H1 (cell line): ENCODE data around the gene EZH1. TPM values are rescaled to one million over a fixed set of nuclear protein-coding genes. Genes with fewer than 3 reads are reported as not detected.

Experiments used
- CTCF ChIA-PET: fragments of 300-600 bp; sonication (Branson Sonifier 250); formaldehyde crosslinking; loops from one replicate; lab custom pipeline; 2021; ENCODE audit not compliant: partially characterized antibody; lab: Charles Lee
- POLR2A ChIA-PET: fragments of 300-600 bp; sonication (Branson Sonifier 250); formaldehyde crosslinking; loops from one replicate; lab custom pipeline; 2021; ENCODE audit warnings: inconsistent platforms; ENCODE audit not compliant: partially characterized antibody; lab: Charles Lee
- DNase-seq, 2 experiments: peaks; one replicate each; pipeline versions ENCODE4 v3.0.0 to v3.0.0-alpha.2; 2010 to 2022; ENCODE audit warnings: low spot score in 2 of 2, low read depth in 1 of 2, mixed read lengths in 1 of 2
- FAIRE-seq: peaks from 2 replicates; lab custom pipeline; 2011; peaks lifted over from hg19 to GRCh38; lab: Jason Lieb, UNC
- H2AFZ ChIP-seq: 2 replicates; pipeline ENCODE4 v1.8.1; 2012; ENCODE audit warnings: low read length, inconsistent platforms
- H2AK5ac ChIP-seq: 2 replicates; pipeline ENCODE4 v1.6.1; 2013; ENCODE audit warnings: low read depth, low read length
- H2BK120ac ChIP-seq: replicated peaks from 2 replicates; pipeline ENCODE3; 2013; ENCODE audit warnings: low read depth, low read length, inconsistent platforms
- H2BK12ac ChIP-seq: 2 replicates; pipeline ENCODE4 v1.6.1; 2013; ENCODE audit warnings: low read depth, low read length
- H2BK15ac ChIP-seq: 2 replicates; pipeline ENCODE4 v1.6.1; 2013; ENCODE audit warnings: low read length
- H2BK20ac ChIP-seq: 2 replicates; pipeline ENCODE4 v1.6.1; 2013; ENCODE audit warnings: low read length
- H2BK5ac ChIP-seq: 2 replicates; pipeline ENCODE4 v1.6.1; 2013; ENCODE audit warnings: low read depth, low read length
- H3K14ac ChIP-seq: 2 replicates; pipeline ENCODE4 v1.6.1; 2013; ENCODE audit warnings: inconsistent platforms; ENCODE audit not compliant: insufficient read length
- H3K18ac ChIP-seq: 2 replicates; pipeline ENCODE4 v1.6.1; 2013; ENCODE audit warnings: low read length; ENCODE audit errors: extremely low read depth
- H3K23ac ChIP-seq: 2 replicates; pipeline ENCODE4 v1.6.1; 2013; ENCODE audit warnings: inconsistent platforms; ENCODE audit not compliant: insufficient read length
- H3K23me2 ChIP-seq: 2 replicates; pipeline ENCODE4 v1.6.1; 2013; ENCODE audit warnings: low read depth, low read length
- H3K27ac ChIP-seq: 2 replicates; pipeline ENCODE4 v1.6.1; 2011; ENCODE audit warnings: low read depth, low read length, inconsistent platforms
- H3K27me3 ChIP-seq, 4 experiments: replicated peaks in 1 of 4; 1 replicate in 1 of 4; 2 replicates in 3 of 4; pipeline versions ENCODE4 v1.6.1 to v1.8.1; 2011 to 2013; ENCODE audit warnings: low read length in 3 of 4, mild to moderate bottlenecking in 3 of 4, inconsistent platforms in 2 of 4, mixed read lengths in 2 of 4, moderate library complexity in 1 of 4; ENCODE audit not compliant: control insufficient read depth in 3 of 4, insufficient read depth in 3 of 4; ENCODE audit errors: extremely low read depth in 1 of 4
- H3K36me3 ChIP-seq, 4 experiments: 2 replicates each; pipeline versions ENCODE4 v1.6.1 to v1.8.1; 2011 to 2013; ENCODE audit warnings: mild to moderate bottlenecking in 4 of 4, low read length in 3 of 4, moderate library complexity in 2 of 4, control low read depth in 1 of 4, inconsistent platforms in 1 of 4; ENCODE audit not compliant: insufficient read depth in 4 of 4, control insufficient read depth in 2 of 4
- H3K4ac ChIP-seq: replicated peaks from 2 replicates; pipeline ENCODE3; 2013; ENCODE audit warnings: low read length, low read depth, mixed read lengths, inconsistent platforms; ENCODE audit not compliant: insufficient read length
- H3K4me1 ChIP-seq, 4 experiments: replicated peaks in 1 of 4; 1 replicate in 1 of 4; 2 replicates in 3 of 4; pipeline versions ENCODE4 v1.6.1 to v1.8.1; 2011 to 2013; ENCODE audit warnings: low read length in 3 of 4, inconsistent platforms in 2 of 4, mixed read lengths in 1 of 4; ENCODE audit not compliant: insufficient read depth in 4 of 4, control insufficient read depth in 3 of 4
- H3K4me2 ChIP-seq, 2 experiments: 2 replicates each; pipeline versions ENCODE4 v1.6.1 to v1.8.1; 2011 to 2013; ENCODE audit warnings: low read depth in 2 of 2, low read length in 2 of 2, control low read depth in 1 of 2, inconsistent platforms in 1 of 2, mild to moderate bottlenecking in 1 of 2; ENCODE audit not compliant: insufficient read depth in 1 of 2
- H3K4me3 ChIP-seq, 4 experiments: fragments of 200-600, 300-600 bp in 1 of 4; sonication (generic), shearing (Covaris generic), sonication (Bioruptor Twin) in 1 of 4; 2 replicates each; pipeline versions ENCODE4 v1.5.1 to v1.8.1; 2011 to 2016; ENCODE audit warnings: low read length in 4 of 4, low read depth in 3 of 4, control low read depth in 2 of 4, inconsistent platforms in 2 of 4, mild to moderate bottlenecking in 2 of 4, mixed read lengths in 1 of 4, moderate library complexity in 1 of 4; ENCODE audit not compliant: insufficient read depth in 2 of 4; ENCODE audit errors: extremely low read depth in 1 of 4
- H3K56ac ChIP-seq: replicated peaks from 2 replicates; pipeline ENCODE3; 2013; ENCODE audit warnings: low read depth, mild to moderate bottlenecking, mixed read lengths, low read length, inconsistent platforms; ENCODE audit not compliant: insufficient read length
- H3K79me1 ChIP-seq: 2 replicates; pipeline ENCODE4 v1.6.1; 2013; ENCODE audit warnings: low read depth, low read length, control low read depth
- H3K79me2 ChIP-seq, 2 experiments: 2 replicates each; pipeline versions ENCODE4 v1.6.1 to v1.8.1; 2012 to 2013; ENCODE audit warnings: low read length in 2 of 2, mild to moderate bottlenecking in 2 of 2, inconsistent platforms in 1 of 2; ENCODE audit not compliant: insufficient read depth in 2 of 2, control insufficient read depth in 1 of 2
- H3K9ac ChIP-seq, 4 experiments: replicated peaks in 1 of 4; 1 replicate in 1 of 4; 2 replicates in 3 of 4; pipeline versions ENCODE4 v1.6.1 to v1.8.1; 2011 to 2013; ENCODE audit warnings: low read depth in 3 of 4, low read length in 3 of 4, control low read depth in 2 of 4, mild to moderate bottlenecking in 2 of 4, moderate library complexity in 2 of 4, inconsistent platforms in 1 of 4; ENCODE audit errors: extremely low read depth in 1 of 4
- H3K9me3 ChIP-seq, 2 experiments: 2 replicates each; pipeline versions ENCODE4 v1.6.1 to v1.8.1; 2012 to 2013; ENCODE audit warnings: mild to moderate bottlenecking in 2 of 2, moderate library complexity in 2 of 2, control low read depth in 1 of 2, inconsistent platforms in 1 of 2, low read depth in 1 of 2, low read length in 1 of 2, mixed read lengths in 1 of 2; ENCODE audit not compliant: insufficient read depth in 2 of 2
- H4K20me1 ChIP-seq, 2 experiments: replicated peaks in 1 of 2; 2 replicates each; pipeline versions ENCODE3 to v1.8.1; 2011 to 2013; ENCODE audit warnings: inconsistent platforms in 2 of 2, low read length in 2 of 2, mild to moderate bottlenecking in 1 of 2; ENCODE audit not compliant: insufficient read depth in 2 of 2, control insufficient read depth in 1 of 2
- H4K5ac ChIP-seq: 2 replicates; pipeline ENCODE4 v1.6.1; 2013; ENCODE audit warnings: low read length, low read depth, mixed read lengths, inconsistent platforms; ENCODE audit not compliant: insufficient read length
- H4K8ac ChIP-seq: 2 replicates; pipeline ENCODE4 v1.8.0; 2013; ENCODE audit warnings: mild to moderate bottlenecking, moderate library complexity, low read length, inconsistent platforms; ENCODE audit not compliant: insufficient read depth; ENCODE audit errors: extremely low read depth
- H4K91ac ChIP-seq: replicated peaks from 2 replicates; pipeline ENCODE3; 2013; ENCODE audit warnings: low read length, mixed read lengths, inconsistent platforms; ENCODE audit not compliant: insufficient read length
- ATF2 ChIP-seq: IDR thresholded peaks from 2 replicates; pipeline ENCODE4 v1.6.1; 2012; ENCODE audit warnings: low read length, inconsistent platforms
- BCL11A ChIP-seq, 2 experiments: IDR thresholded peaks; one replicate each; pipeline ENCODE4 v1.6.1; 2011; ENCODE audit warnings: low read depth in 2 of 2, low read length in 2 of 2, mild to moderate bottlenecking in 2 of 2
- HDAC2 ChIP-seq, 2 experiments: fragments of 300-600 bp in 1 of 2; sonication (generic) in 1 of 2; IDR thresholded peaks; 2 replicates each; pipeline ENCODE4 v1.6.1; 2011 to 2012; ENCODE audit warnings: low read depth in 2 of 2, low read length in 2 of 2, mild to moderate bottlenecking in 2 of 2, moderate library complexity in 2 of 2, borderline replicate concordance in 1 of 2, inconsistent platforms in 1 of 2
- POU5F1 ChIP-seq: IDR thresholded peaks from 2 replicates; pipeline ENCODE4 v1.6.1; 2011; ENCODE audit warnings: low read depth, mild to moderate bottlenecking, low read length, moderate library complexity
- TAF1 ChIP-seq: IDR thresholded peaks from 2 replicates; pipeline ENCODE4 v1.6.1; 2011; ENCODE audit warnings: mild to moderate bottlenecking, low read depth, low read length
- WGBS, 2 experiments: shearing (Covaris generic) in 1 of 2; methylation state at CpG; one replicate each; pipeline versions ENCODE4 v1.1.6 to v1.1.7; 2013 to 2015; ENCODE audit warnings: low lambda C conversion rate in 2 of 2, mixed read lengths in 2 of 2, inconsistent platforms in 1 of 2, low coverage in 1 of 2, missing lambda C conversion rate in 1 of 2; ENCODE audit not compliant: insufficient replicate concordance in 2 of 2, insufficient coverage in 1 of 2, insufficient read length in 1 of 2; ENCODE audit errors: extremely low coverage in 1 of 2, missing lambda C conversion rate in 1 of 2; 5-methylcytosine and 5-hydroxymethylcytosine counted together
- polyA plus RNA-seq, 7 experiments: library from polyadenylated mRNA; depleted of rRNA in 3 of 7; stranded (reverse) in 5 of 7; unstranded in 2 of 7; fragments of >200 nt in 5 of 7; fragments of 200-250 nt in 2 of 7; gene quantifications; 1 replicate in 5 of 7; 2 replicates in 1 of 7; 4 replicates in 1 of 7; pipeline versions ENCODE4 v1.2.1 to v1.2.3, GENCODE V29; 2011 to 2013; ENCODE audit warnings: missing spikeins in 2 of 7, mixed read lengths in 2 of 7
- total RNA-seq: library from RNA; stranded (reverse); fragmentation: NEBNext Ultra II Directional; extraction: Animal tissue kit (Norgen Biotek cat#: 25700); gene quantifications from 2 replicates; pipeline ENCODE4 v1.2.1, GENCODE V29; 2021

The EZH1 gene
- total and polyA plus RNA-seq, 2 of the 8 experiments (the other 6 are each of a cell fraction or from before 2014, with no cell fraction given): 17.4 to 20.8 TPM

GRCh38 chr17:42665581-42666001, 79.2 kb downstream of the EZH1 start:
- no peak overlapping the region for H2AK5ac ChIP-seq
- CTCF ChIA-PET: no interaction called here
- no peak overlapping the region for H3K56ac ChIP-seq
- TF ChIP-seq BCL11A (IDR thresholded peaks at IDR 0.05; ENCODE audit: low read depth in 2 of 2, low read length in 2 of 2) (no peak), TAF1 (no peak), POU5F1 (no peak), HDAC2 (IDR thresholded peaks at IDR 0.05; ENCODE audit: borderline replicate concordance in 1 of 2, low read depth in 2 of 2, low read length in 2 of 2) (no peak), ATF2 (no peak)
- H4K5ac ChIP-seq: no peak overlapping the region
- no peak overlapping the region for H2BK5ac ChIP-seq
- no peak overlapping the region for H2AFZ ChIP-seq
- no peak overlapping the region for H3K4me3 ChIP-seq
- no peak overlapping the region for H4K8ac ChIP-seq
- H2BK120ac ChIP-seq: no peak overlapping the region
- no peak overlapping the region for H2BK12ac ChIP-seq
- peaks cover under 1 to 14% (median 8%) of the 10 kb centered on the region in 4 experiments for H3K4me1 ChIP-seq
- H3K27ac ChIP-seq: no peak overlapping the region
- peaks cover 10% of the 10 kb centered on the region for H3K23me2 ChIP-seq
- no peak overlapping the region for H3K9ac ChIP-seq
- no peak overlapping the region for H3K18ac ChIP-seq
- H4K20me1 ChIP-seq: peaks cover 0 to 6% of the 10 kb centered on the region in 2 experiments
- H2BK20ac ChIP-seq: no peak overlapping the region
- peaks cover 0 to 5% (median 0%) of the 10 kb centered on the region in 4 experiments; a peak in 2 of 7 replicates for H3K27me3 ChIP-seq
- H3K79me1 ChIP-seq: no peaks in the 10 kb centered on the region
- peaks cover 8 to 38% (median 17%) of the 10 kb centered on the region in 4 experiments; a peak in 6 of 8 replicates for H3K36me3 ChIP-seq
- FAIRE-seq: no peak
- 95% methylated on average over 14 of the region's 14 CpGs; no CpG with 5 or more reads in 1 of the 2 experiments for WGBS, 2 experiments
- no peak for DNase-seq
- no peak overlapping the region for H3K23ac ChIP-seq
- no peaks in the 10 kb centered on the region for H3K9me3 ChIP-seq
- POLR2A ChIA-PET: interaction anchor here (16.6 kb wide), 1 partner anchor 9 kb away, joined by 239 read pairs; the partner anchor contains the start of genes CCR10 and PLEKHH3
- H3K4ac ChIP-seq: no peak overlapping the region
- no peak overlapping the region for H3K4me2 ChIP-seq
- no peaks in the 10 kb centered on the region for H3K79me2 ChIP-seq
- H2BK15ac ChIP-seq: no peak overlapping the region
- H3K14ac ChIP-seq: no peak overlapping the region
- no peak overlapping the region for H4K91ac ChIP-seq
